Caco-2 (cell line): Measurements from ENCODE around the gene MCTP1. TPM values are rescaled to one million over a fixed set of nuclear protein-coding genes. Genes with fewer than 3 reads are reported as not detected.

ENCODE experiments used
- BruUV-seq: library from RNA; stranded (reverse); fragments of 400-500 nt; replicated peaks from 2 replicates; lab custom pipeline; 2021; lab: Mats Ljungman, UMichigan
- CTCF ChIA-PET: fragments of 300-600 bp; sonication (Branson Sonifier 250); formaldehyde crosslinking; loops from one replicate; lab custom pipeline; 2022; ENCODE audit warnings: antibody characterized with exemption; lab: Charles Lee
- POLR2A ChIA-PET: fragments of 300-600 bp; sonication (Branson Sonifier 250); formaldehyde crosslinking; loops from one replicate; lab custom pipeline; 2022; ENCODE audit warnings: antibody characterized with exemption; lab: Charles Lee
- DNase-seq, 2 experiments: peaks; one replicate each; pipeline versions ENCODE4 v3.0.0 to v3.0.0-alpha.2; 2020 to 2022
- H3K27me3 ChIP-seq: replicated peaks from 2 replicates; pipeline ENCODE4 v1.6.0; 2011; ENCODE audit warnings: low read length; ENCODE audit not compliant: control insufficient read depth, insufficient read depth
- H3K36me3 ChIP-seq: 2 replicates; pipeline ENCODE4 v1.5.1; 2011; ENCODE audit warnings: low read length; ENCODE audit not compliant: control insufficient read depth, insufficient read depth
- H3K4me1 ChIP-seq: fragments of 250-450 bp; sonication (Bioruptor Pico); 2 replicates; pipeline ENCODE4 v1.5.1; 2020; ENCODE audit warnings: mild to moderate bottlenecking
- H3K4me3 ChIP-seq: 2 replicates; pipeline ENCODE4 v1.5.1; 2011; ENCODE audit warnings: low read depth, mild to moderate bottlenecking, control low read depth, low read length
- H3K9me3 ChIP-seq: fragments of 250-450 bp; sonication (Bioruptor Pico); 2 replicates; pipeline ENCODE4 v1.5.1; 2020; ENCODE audit warnings: mild to moderate bottlenecking, moderate library complexity
- H3K27ac Mint-ChIP-seq: one replicate; pipeline ENCODE4 v1.8.0; 2022; ENCODE audit warnings: mixed read lengths; ENCODE audit not compliant: unreplicated experiment
- H3K27me3 Mint-ChIP-seq: one replicate; pipeline ENCODE4 v1.8.0; 2022; ENCODE audit warnings: mixed read lengths; ENCODE audit not compliant: insufficient read depth, unreplicated experiment
- H3K36me3 Mint-ChIP-seq: one replicate; pipeline ENCODE4 v1.8.0; 2022; ENCODE audit warnings: mild to moderate bottlenecking, mixed read lengths; ENCODE audit not compliant: insufficient read depth, unreplicated experiment
- H3K4me1 Mint-ChIP-seq: one replicate; pipeline ENCODE4 v1.8.0; 2022; ENCODE audit warnings: low read depth, mixed read lengths; ENCODE audit not compliant: unreplicated experiment
- H3K4me3 Mint-ChIP-seq: one replicate; pipeline ENCODE4 v1.8.0; 2022; ENCODE audit warnings: mild to moderate bottlenecking, moderate library complexity, mixed read lengths; ENCODE audit not compliant: unreplicated experiment
- H3K9me3 Mint-ChIP-seq: one replicate; pipeline ENCODE4 v1.8.0; 2022; ENCODE audit warnings: mixed read lengths; ENCODE audit not compliant: unreplicated experiment
- CTCF ChIP-seq, 2 experiments: fragments of 200-600 bp in 1 of 2; IDR thresholded peaks; 1 replicate in 1 of 2; 2 replicates in 1 of 2; pipeline versions ENCODE4 v1.5.1 to v1.8.0; 2011 to 2022; ENCODE audit warnings: antibody characterized with exemption in 1 of 2, control low read depth in 1 of 2, inconsistent platforms in 1 of 2, low read depth in 1 of 2, low read length in 1 of 2, mild to moderate bottlenecking in 1 of 2, moderate library complexity in 1 of 2; ENCODE audit not compliant: insufficient read depth in 1 of 2, severe bottlenecking in 1 of 2, unreplicated experiment in 1 of 2
- intact Hi-C: fragments of 100-400 bp; cut with micrococcal nuclease; formaldehyde crosslinking; loops from one replicate; pipeline ENCODE4 v1.10.0; 2022; ENCODE audit not compliant: unreplicated experiment
- total RNA-seq: library from RNA; stranded (reverse); gene quantifications from 2 replicates; pipeline ENCODE4 v1.2.3, GENCODE V29; 2022

Gene MCTP1
- total RNA-seq, 1 experiment from 2014 or later, result 3.2 TPM

GRCh38 chr5:94725142-94725541, 559.8 kb downstream of the MCTP1 start:
- peaks cover 14% of the 10 kb centered on the region for H3K4me1 Mint-ChIP-seq
- H3K4me3 Mint-ChIP-seq, result peak overlapping the region; percentile 66
- no peaks in the 10 kb centered on the region for H3K9me3 Mint-ChIP-seq
- no peaks in the 10 kb centered on the region for H3K27me3 ChIP-seq
- H3K4me1 ChIP-seq, result peaks cover 19% of the 10 kb centered on the region
- H3K36me3 ChIP-seq, result no peaks in the 10 kb centered on the region
- ChIA-PET CTCF (interaction anchor here (1.0 kb wide), 1 partner anchor 13 kb away, joined by 11 read pairs; no protein-coding TSS in a partner anchor), POLR2A (no interaction called here)
- intact Hi-C loops, result loop anchor here (2.0 kb wide), 1 partner anchor 18 kb away; no protein-coding TSS in a partner anchor
- no peaks in the 10 kb centered on the region for H3K9me3 ChIP-seq
- TF ChIP-seq CTCF (IDR thresholded peaks at IDR 0.05; ENCODE audit: insufficient read depth in 1 of 2, low read depth in 1 of 2, low read length in 1 of 2, severe bottlenecking in 1 of 2, unreplicated experiment in 1 of 2), result no peak
- H3K27me3 Mint-ChIP-seq, result no peaks in the 10 kb centered on the region
- H3K36me3 Mint-ChIP-seq, result no peaks in the 10 kb centered on the region
- no peak overlapping the region for H3K4me3 ChIP-seq
- no TSS peak for BruUV-seq
- H3K27ac Mint-ChIP-seq, result peak overlapping the region; percentile 73
- peak in 1 of 2 experiments; percentile 12 for DNase-seq

- ChIA-PET POLR2A (no interaction called here), CTCF (no interaction called here)
- no peaks in the 10 kb centered on the region for H3K36me3 ChIP-seq
- Mint-ChIP-seq H3K4me3 (no peak overlapping the region), H3K27me3 (no peaks in the 10 kb centered on the region), H3K36me3 (no peaks in the 10 kb centered on the region), H3K9me3 (no peaks in the 10 kb centered on the region), H3K27ac (no peak overlapping the region), H3K4me1 (no peaks in the 10 kb centered on the region)
- no peaks in the 10 kb centered on the region for H3K4me1 ChIP-seq
- BruUV-seq, result no TSS peak
- TF ChIP-seq CTCF (IDR thresholded peaks at IDR 0.05; ENCODE audit: insufficient read depth in 1 of 2, low read depth in 1 of 2, low read length in 1 of 2, severe bottlenecking in 1 of 2, unreplicated experiment in 1 of 2), result no peak
- H3K27me3 ChIP-seq, result no peaks in the 10 kb centered on the region
- no peak for DNase-seq
- no peak overlapping the region for H3K4me3 ChIP-seq
- intact Hi-C loops, result no loop called here
- no peaks in the 10 kb centered on the region for H3K9me3 ChIP-seq
These were observed 569.1 kb downstream of the MCTP1 start for GRCh38 chr5:94715768-94716167.

- Mint-ChIP-seq H3K4me1 (peaks cover 9% of the 10 kb centered on the region), H3K27me3 (no peaks in the 10 kb centered on the region), H3K27ac (no peak overlapping the region), H3K36me3 (peaks cover 5% of the 10 kb centered on the region), H3K9me3 (no peaks in the 10 kb centered on the region), H3K4me3 (no peak overlapping the region)
- H3K9me3 ChIP-seq, result no peaks in the 10 kb centered on the region
- intact Hi-C loops, result no loop called here
- TF ChIP-seq CTCF (IDR thresholded peaks at IDR 0.05; ENCODE audit: insufficient read depth in 1 of 2, low read depth in 1 of 2, low read length in 1 of 2, severe bottlenecking in 1 of 2, unreplicated experiment in 1 of 2), result no peak
- H3K4me3 ChIP-seq, result no peak overlapping the region
- H3K36me3 ChIP-seq, result no peaks in the 10 kb centered on the region
- CTCF ChIA-PET, result no interaction called here
- H3K27me3 ChIP-seq, result no peaks in the 10 kb centered on the region
- no peak for DNase-seq
- no TSS peak for BruUV-seq
- POLR2A ChIA-PET, result no interaction called here
- peaks cover 4% of the 10 kb centered on the region; the same call in 1 of the 2 replicates for H3K4me1 ChIP-seq
These were observed 573.1 kb downstream of the MCTP1 start for GRCh38 chr5:94711785-94712184.
